GM18502 (cell line): Measurements from ENCODE around the gene NUBPL.
A peak's percentile ranks its signal among the peaks of the same experiment; 100 is the strongest.
"Not testable (repeated sequence)": the region's sequence is repeated elsewhere in the genome, so short reads cannot be mapped to it uniquely, and the experiment has no call there.

ENCODE experiments used
- ATAC-seq: cut with Tn5 transposase; IDR thresholded peaks from one replicate; pipeline ENCODE4 v1.9.1; 2021; ENCODE audit warnings: mild to moderate bottlenecking; ENCODE audit not compliant: unreplicated experiment, poor library complexity

NUBPL gene

GRCh38 chr14:31718585-31718984 is 157.4 kb downstream of the NUBPL start:
- no peak for ATAC-seq

- no peak for ATAC-seq
Measured at GRCh38 chr14:31718985-31719384, 157.8 kb downstream of the NUBPL start.

- ATAC-seq = no peak
Measured at GRCh38 chr14:31726337-31726736, 165.1 kb downstream of the NUBPL start.

- no peak for ATAC-seq
Measured at GRCh38 chr14:31727797-31728196, 166.6 kb downstream of the NUBPL start.

GRCh38 chr14:31740688-31741087 is 179.5 kb downstream of the NUBPL start:
- no peak for ATAC-seq

GRCh38 chr14:31745741-31746140 is 184.5 kb downstream of the NUBPL start:
- no peak for ATAC-seq

GRCh38 chr14:31746326-31746725 is 185.1 kb downstream of the NUBPL start:
- no peak for ATAC-seq

- no peak for ATAC-seq
Measured at GRCh38 chr14:31749275-31749674, 188.1 kb downstream of the NUBPL start.

GRCh38 chr14:31751047-31751446 is 189.8 kb downstream of the NUBPL start:
- not testable (repeated sequence) for ATAC-seq

GRCh38 chr14:31752867-31753661 is 191.9 kb downstream of the NUBPL start:
- peak; percentile 70 for ATAC-seq

GRCh38 chr14:31758941-31759340 is 197.7 kb downstream of the NUBPL start:
- ATAC-seq = no peak

- no peak for ATAC-seq
Measured at GRCh38 chr14:31760277-31760676, 199.1 kb downstream of the NUBPL start.

- no peak for ATAC-seq
Measured at GRCh38 chr14:31761325-31761724, 200.1 kb downstream of the NUBPL start.

GRCh38 chr14:31763041-31763440 is 201.8 kb downstream of the NUBPL start:
- ATAC-seq = no peak

GRCh38 chr14:31766315-31766892 is 205.2 kb downstream of the NUBPL start:
- no peak for ATAC-seq

- ATAC-seq = no peak
Measured at GRCh38 chr14:31768355-31768754, 207.2 kb downstream of the NUBPL start.

GRCh38 chr14:31770271-31770670 is 209.1 kb downstream of the NUBPL start:
- no peak for ATAC-seq

- no peak for ATAC-seq
Measured at GRCh38 chr14:31774567-31774966, 213.4 kb downstream of the NUBPL start.

GRCh38 chr14:31777312-31777711 is 216.1 kb downstream of the NUBPL start:
- ATAC-seq = no peak

GRCh38 chr14:31781578-31781977 is 220.4 kb downstream of the NUBPL start:
- ATAC-seq = no peak

- no peak for ATAC-seq
Measured at GRCh38 chr14:31785574-31785973, 224.4 kb downstream of the NUBPL start.

GRCh38 chr14:31787377-31787776 is 226.2 kb downstream of the NUBPL start:
- no peak for ATAC-seq
